T-helper 2 cell (primary cell): ENCODE results near the gene ZNF556.

Source experiments
- DNase-seq, 5 experiments: peaks; one replicate each; pipeline versions ENCODE4 v3.0.0 to v3.0.0-alpha.2; 2012 to 2022
- total RNA-seq, 2 donors: gene quantifications; one replicate each; lab custom pipeline; 2026; lab: John Stamatoyannopoulos, UW

Gene ZNF556
- total RNA-seq = 0 reads per million in 2 donors

DNA sequence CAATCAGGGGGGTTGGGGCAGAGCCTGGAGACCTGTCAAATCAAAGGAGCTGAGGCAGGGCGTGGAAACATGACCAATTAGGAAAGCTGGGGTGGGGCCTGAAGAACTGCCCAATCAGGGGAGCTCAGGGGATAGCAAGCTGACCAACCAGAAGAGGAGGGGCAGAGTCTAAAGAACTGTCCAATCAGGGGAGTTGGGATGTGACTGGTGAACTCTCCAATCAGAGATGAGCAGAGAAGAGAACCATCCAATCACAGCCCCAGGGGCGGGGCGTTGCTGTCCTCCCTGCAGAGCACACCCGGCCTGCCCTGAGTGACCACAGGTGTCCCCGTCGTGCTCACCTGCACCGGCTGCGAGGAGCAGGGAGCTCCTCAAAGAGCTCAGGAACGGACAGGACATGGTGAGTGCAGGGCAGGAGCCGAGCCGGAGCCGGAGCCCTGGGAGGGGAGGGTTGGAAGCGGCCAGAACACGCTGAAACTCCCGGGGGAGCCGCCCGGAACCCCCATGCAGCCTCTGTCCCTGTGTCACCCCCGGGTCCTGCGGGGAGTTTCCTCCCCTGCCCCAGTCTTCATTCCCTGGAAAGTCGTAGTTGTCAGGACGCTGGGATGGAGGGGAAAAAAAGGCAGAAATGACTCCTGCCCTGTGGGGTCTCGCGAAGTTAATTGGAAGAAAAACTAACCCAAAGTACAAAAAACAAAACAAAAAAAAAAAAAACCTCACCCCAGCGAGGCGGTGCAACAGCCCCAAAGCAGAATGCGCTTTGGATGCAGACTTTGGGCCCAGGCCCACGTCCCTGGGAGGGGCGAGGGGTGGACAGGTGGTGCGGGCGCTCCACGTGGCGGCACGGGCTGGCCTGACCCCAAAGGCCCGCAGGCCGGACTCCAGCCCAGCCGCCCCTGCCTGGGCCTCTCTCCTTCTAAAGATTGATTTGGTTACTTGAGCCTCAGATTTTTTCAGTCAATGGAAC, at the start of gene ZNF556:
ZNF556 (plus strand) TSS at position 311 of the 967 bp plus-strand sequence; CDS start at position 398, 87 bp downstream.
- DNase-seq = no peak

- peak; percentile 95 to 99 (median 97) for DNase-seq
These were observed 47.5 kb upstream of the ZNF556 start, which contains the start of gene ZNF554 for GRCh38 chr19:2819540-2820111. Gene ZNF554 (plus strand): TSS chr19:2819868. CDS start chr19:2820072, 204 bp downstream.

DNA sequence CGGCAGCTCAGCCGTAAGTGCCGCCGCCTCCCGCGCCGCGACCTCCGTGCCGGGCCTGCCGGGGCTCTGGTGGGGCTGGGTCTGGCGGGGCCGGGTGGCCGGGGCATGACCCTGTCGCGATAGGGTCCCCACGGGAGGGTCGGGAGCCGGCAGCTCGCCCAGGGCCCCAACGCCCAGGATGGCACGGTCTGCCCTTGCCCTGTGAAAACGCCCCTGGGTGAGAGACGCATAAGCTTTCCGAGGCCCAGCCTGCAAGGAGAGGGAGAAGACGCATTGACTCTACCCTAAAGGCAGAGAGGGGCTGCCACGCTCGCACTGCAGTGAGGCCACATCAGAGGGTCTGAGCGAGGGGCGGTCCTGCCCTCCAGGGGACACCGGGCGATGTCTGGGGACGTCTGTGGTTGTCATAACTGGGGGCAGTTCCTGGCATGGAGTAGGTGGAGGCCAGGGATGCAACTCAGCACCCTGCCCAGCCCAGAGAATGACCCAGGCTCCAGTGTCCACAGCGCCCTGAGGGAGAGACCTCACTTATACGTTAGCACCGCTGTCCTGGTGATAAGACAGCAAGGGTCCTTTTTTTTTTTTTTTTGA, 46.9 kb upstream of the ZNF556 start:
- peak in 1 of 5 experiments; percentile 9 for DNase-seq

DNA sequence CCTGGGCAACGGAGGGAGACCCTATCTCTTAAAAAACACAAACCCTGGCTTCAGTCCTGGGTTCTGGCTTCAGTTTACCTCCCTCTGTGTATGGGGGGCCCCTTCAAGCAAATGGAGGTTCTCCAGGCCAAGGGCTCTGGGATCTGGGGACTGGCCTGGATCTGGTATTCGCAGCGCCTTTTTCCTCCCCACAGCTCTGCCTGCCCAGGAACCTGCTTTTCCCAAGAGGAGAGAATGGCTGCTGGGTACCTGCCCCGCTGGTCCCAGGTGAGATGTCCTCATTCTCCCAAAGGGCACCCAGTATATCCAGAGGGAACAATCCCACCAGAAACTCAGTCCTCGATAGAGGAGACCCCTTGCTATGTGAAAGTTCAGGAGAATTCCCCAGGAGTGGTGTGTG, 44.3 kb upstream of the ZNF556 start:
- DNase-seq = no peak

- DNase-seq = no peak
These were observed 43.5 kb upstream of the ZNF556 start for GRCh38 chr19:2823646-2824045.

- no peak for DNase-seq
These were observed 43.0 kb upstream of the ZNF556 start for GRCh38 chr19:2824129-2824528.

DNA sequence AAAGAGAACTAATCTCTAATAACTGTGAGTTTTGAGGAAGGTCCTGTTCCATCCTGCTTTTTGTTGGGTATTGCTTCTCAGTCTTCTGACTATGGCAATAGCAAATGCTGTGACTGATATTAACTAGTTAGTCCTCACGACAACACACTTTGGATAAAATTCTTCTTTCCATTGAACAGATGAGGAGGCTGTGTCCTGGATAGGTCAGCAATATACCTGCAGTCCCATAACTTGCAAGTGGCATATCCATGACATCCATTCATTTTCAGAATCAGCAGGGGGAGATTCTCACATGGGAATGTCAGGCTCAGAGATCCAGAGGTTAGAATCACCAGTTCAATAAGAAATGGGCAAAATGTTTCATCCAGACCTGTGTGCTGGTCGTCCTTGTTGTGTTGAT, 40.1 kb upstream of the ZNF556 start:
- DNase-seq = no peak

DNA sequence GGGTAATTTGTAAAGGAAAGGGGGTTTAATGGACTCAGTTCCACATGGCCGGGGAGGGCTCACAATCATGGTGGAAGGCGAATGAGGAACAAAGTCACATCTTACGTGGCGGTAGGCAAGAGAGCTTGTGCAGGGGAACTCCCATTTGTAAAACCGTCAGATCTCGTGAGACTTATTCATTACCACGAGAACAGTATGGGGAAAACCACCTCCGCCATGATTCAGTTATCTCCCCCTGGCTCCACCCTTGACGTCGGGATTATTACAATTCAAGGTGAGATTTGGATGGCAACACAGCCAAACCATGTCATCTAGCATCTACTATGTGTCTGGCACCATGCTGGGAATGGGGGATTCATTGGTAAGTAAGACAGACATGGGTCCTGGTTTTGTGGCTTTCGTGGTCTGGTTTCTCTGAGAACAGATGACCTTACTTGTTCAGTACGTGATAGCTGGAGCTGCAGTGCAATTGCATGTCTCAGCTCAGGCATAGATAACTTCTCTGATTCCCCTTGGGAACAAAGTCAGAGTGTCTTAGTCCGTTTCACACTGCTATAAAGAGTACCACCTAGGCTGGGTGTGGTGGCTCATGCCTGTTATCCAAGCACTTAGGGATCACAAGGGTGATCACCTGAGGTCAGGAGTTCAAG, 39.2 kb upstream of the ZNF556 start:
- no peak for DNase-seq

GRCh38 chr19:2834294-2834871, 32.8 kb upstream of the ZNF556 start:
- DNase-seq = no peak

- DNase-seq = no peak
These were observed 29.7 kb upstream of the ZNF556 start for GRCh38 chr19:2837430-2837829.

- peak; percentile 95 to 98 (median 97) for DNase-seq
These were observed 26.0 kb upstream of the ZNF556 start, which contains the start of gene ZNF555 for GRCh38 chr19:2840794-2841791. Gene ZNF555 (plus strand): TSS chr19:2841475. CDS start chr19:2841573, 98 bp downstream.

- no peak for DNase-seq
These were observed 25.1 kb upstream of the ZNF556 start for GRCh38 chr19:2841855-2842574.

DNA sequence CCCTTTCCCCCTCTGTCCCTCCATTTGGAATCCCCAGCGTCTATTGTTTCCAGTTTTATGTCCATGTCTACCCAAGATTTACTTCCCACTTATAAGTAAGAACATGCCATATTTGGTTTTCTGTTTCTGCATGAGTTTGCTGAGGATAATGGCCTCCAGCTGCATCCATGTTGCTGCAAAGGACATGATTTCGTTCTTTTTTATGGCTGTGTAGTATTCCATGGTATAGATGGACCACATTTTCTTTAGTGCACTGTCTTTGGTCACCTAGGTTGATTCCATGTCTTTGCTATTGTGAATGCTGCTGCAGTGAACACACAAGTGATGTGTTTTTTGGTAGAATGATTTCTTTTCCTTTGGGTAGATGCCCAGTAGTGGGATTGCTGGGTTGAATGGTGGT, 22.0 kb upstream of the ZNF556 start:
- no peak for DNase-seq

DNA sequence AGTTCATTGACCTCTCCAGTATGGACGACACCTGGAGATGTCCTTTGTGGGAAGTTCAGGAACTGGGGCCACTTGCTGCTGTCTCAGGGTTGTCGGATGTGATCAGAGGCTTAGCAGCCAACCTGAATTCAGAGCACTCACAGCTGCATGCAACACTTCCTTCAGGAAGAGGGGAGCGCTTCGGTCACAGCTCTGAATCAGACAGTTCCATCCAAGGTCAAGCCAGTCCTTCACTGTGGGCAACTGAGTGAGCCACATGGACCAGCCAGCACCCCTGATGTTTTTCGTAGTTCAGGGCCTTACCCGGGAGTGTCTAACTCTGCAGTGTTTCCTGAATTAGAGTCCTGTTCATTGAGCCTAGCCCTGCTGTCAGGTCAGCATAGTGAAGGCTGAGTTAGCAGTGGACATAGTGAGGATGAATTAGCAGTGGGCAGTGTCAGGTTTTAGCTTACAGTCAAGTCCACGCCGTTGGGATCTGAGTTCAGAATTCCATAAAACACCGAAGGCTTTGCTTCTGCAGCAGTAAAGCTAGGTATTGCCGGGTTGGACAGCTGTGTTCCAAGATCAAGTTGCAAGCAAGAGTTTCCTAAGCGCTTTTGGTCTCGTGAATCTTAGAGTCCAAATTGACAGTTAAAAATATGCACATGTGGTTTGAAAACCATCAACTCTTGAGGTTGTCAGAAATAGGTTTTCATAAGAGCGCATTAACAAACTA, 20.8 kb upstream of the ZNF556 start:
- no peak for DNase-seq

DNA sequence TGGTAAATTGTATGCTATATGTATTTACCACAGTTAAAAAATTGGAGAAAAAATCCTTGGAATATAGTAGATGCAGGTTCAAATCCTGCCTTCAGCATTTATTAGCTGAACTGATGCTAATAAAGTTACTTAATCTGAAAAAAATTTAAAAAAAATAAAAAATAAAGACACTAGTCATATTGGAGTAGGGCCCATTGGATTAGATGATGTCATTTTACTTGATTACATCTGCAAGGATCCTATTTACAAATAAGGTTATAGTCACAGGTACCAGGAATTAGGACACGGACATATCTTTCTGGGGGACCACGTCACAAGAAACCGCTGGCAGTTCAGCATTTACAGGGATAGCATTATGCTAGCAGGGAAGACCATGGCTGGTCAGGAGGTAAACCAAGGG, 19.6 kb upstream of the ZNF556 start:
- DNase-seq = no peak

DNA sequence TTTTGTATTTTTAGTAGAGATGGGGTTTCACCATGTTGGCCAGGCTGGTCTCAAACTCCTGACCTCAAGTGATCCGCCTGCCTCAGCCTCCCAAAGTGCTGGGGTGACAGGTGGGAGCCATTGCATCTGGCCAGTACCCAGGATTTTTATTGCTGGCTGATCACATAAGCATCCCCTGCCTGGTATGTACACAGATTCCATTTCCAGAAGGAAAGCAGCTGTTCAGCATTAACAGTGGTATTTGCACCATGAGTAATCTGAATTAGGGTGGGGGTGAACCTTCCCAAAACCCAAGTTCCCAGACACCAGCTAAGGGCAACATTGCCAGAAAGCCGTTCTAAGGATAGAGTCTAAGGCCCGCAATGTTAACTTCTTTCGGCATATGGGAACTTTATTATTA, 18.5 kb upstream of the ZNF556 start:
- DNase-seq = no peak

GRCh38 chr19:2850256-2850925, 16.7 kb upstream of the ZNF556 start:
- DNase-seq = no peak

GRCh38 chr19:2852598-2852997, 14.5 kb upstream of the ZNF556 start:
- DNase-seq = no peak

DNA sequence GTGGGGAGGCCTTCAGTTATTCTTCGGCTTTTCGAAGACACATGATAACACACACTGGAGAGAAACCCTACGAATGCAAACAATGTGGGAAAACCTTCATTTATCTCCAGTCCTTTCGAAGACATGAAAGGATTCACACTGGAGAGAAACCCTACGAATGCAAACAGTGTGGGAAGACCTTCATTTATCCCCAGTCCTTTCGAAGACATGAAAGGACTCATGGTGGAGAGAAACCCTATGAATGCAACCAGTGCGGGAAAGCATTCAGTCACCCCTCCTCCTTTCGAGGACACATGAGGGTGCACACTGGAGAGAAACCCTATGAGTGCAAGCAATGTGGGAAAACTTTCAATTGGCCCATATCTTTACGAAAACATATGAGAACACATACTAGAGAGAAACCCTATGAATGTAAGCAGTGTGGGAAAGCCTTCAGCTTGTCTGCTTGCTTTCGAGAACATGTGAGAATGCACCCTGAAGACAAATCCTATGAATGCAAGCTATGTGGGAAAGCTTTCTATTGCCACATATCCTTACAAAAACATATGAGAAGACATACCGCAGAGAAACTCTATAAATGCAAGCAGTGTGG, 14.0 kb upstream of the ZNF556 start:
- no peak for DNase-seq
